IMR-90 (cell line): ENCODE data around the gene IQGAP2. TPM values are rescaled to one million over a fixed set of nuclear protein-coding genes. Genes with fewer than 3 reads are reported as not detected.

Experiments
- ATAC-seq: fragments of 200-7000 bp; cut with Tn5 transposase; 2 replicates; pipeline ENCODE4 v1.9.1; 2020; ENCODE audit warnings: low read depth, mild to moderate bottlenecking, moderate library complexity
- BruUV-seq: library from RNA; stranded (reverse); fragments of 400-500 nt; replicated peaks from 2 replicates; lab custom pipeline; 2021; lab: Mats Ljungman, UMichigan
- CTCF ChIA-PET: fragments of 300-600 bp; formaldehyde crosslinking; extraction: SDS; loops from one replicate; lab custom pipeline; 2021; ENCODE audit warnings: antibody characterized with exemption; lab: Yijun Ruan, JAX
- POLR2A ChIA-PET: fragments of 300-600 bp; sonication (Branson Sonifier 250); formaldehyde crosslinking; loops from one replicate; lab custom pipeline; 2022; ENCODE audit warnings: antibody characterized with exemption; ENCODE audit not compliant: unreplicated experiment; lab: Charles Lee
- DNase-seq: peaks from one replicate; pipeline ENCODE4 v3.0.0; 2013
- H2AFZ ChIP-seq: replicated peaks from 2 replicates; pipeline ENCODE3; 2013; ENCODE audit warnings: low read length, mild to moderate bottlenecking; ENCODE audit not compliant: poor library complexity
- H2AK5ac ChIP-seq: 2 replicates; pipeline ENCODE4 v1.6.1; 2013; ENCODE audit warnings: low read depth, low read length, inconsistent platforms
- H2AK9ac ChIP-seq: replicated peaks from 2 replicates; pipeline ENCODE3; 2013; ENCODE audit warnings: mild to moderate bottlenecking, low read depth, low read length, moderate library complexity; ENCODE audit not compliant: poor library complexity
- H2BK120ac ChIP-seq: 2 replicates; pipeline ENCODE4 v1.6.1; 2013; ENCODE audit warnings: low read depth, low read length, inconsistent platforms
- H2BK15ac ChIP-seq: 3 replicates; pipeline ENCODE4 v1.6.1; 2013; ENCODE audit warnings: low read depth, low read length, inconsistent platforms
- H2BK20ac ChIP-seq: 2 replicates; pipeline ENCODE4 v1.6.1; 2013; ENCODE audit warnings: low read depth, mild to moderate bottlenecking, inconsistent platforms, low read length, moderate library complexity
- H2BK5ac ChIP-seq: 2 replicates; pipeline ENCODE4 v1.6.1; 2013; ENCODE audit warnings: mild to moderate bottlenecking, low read depth, low read length, inconsistent platforms; ENCODE audit not compliant: poor library complexity, severe bottlenecking
- H3K14ac ChIP-seq: replicated peaks from 2 replicates; pipeline ENCODE4 v1.6.1; 2013; ENCODE audit warnings: low read depth, low read length, inconsistent platforms
- H3K18ac ChIP-seq: 2 replicates; pipeline ENCODE4 v1.6.1; 2013; ENCODE audit warnings: low read depth, low read length, control low read depth
- H3K23ac ChIP-seq: 2 replicates; pipeline ENCODE4 v1.6.1; 2013; ENCODE audit warnings: low read depth, low read length, inconsistent platforms
- H3K27ac ChIP-seq: 2 replicates; pipeline ENCODE4 v1.5.1; 2013; ENCODE audit warnings: mild to moderate bottlenecking, control low read depth, low read length; ENCODE audit not compliant: insufficient read depth
- H3K27me3 ChIP-seq: 2 replicates; pipeline ENCODE4 v1.6.1; 2013; ENCODE audit warnings: low read length; ENCODE audit not compliant: control insufficient read depth, insufficient read depth
- H3K36me3 ChIP-seq: 2 replicates; pipeline ENCODE4 v1.6.1; 2013; ENCODE audit warnings: low read length, mixed read lengths; ENCODE audit not compliant: control insufficient read depth, insufficient read depth
- H3K4ac ChIP-seq: 2 replicates; pipeline ENCODE4 v1.6.1; 2013; ENCODE audit warnings: low read depth, low read length, inconsistent platforms
- H3K4me1 ChIP-seq: 2 replicates; pipeline ENCODE4 v1.6.1; 2013; ENCODE audit warnings: low read length, mixed read lengths; ENCODE audit not compliant: control insufficient read depth, insufficient read depth
- H3K4me2 ChIP-seq: 2 replicates; pipeline ENCODE4 v1.6.1; 2013; ENCODE audit warnings: low read depth, mild to moderate bottlenecking, control low read depth, low read length, moderate library complexity
- H3K4me3 ChIP-seq: 2 replicates; pipeline ENCODE4 v1.5.1; 2013; ENCODE audit warnings: low read depth, mild to moderate bottlenecking, control low read depth, low read length, moderate library complexity; ENCODE audit not compliant: insufficient read depth
- H3K56ac ChIP-seq: 2 replicates; pipeline ENCODE4 v1.6.1; 2013; ENCODE audit warnings: low read length, inconsistent platforms; ENCODE audit not compliant: insufficient read depth; ENCODE audit errors: extremely low read depth
- H3K79me1 ChIP-seq, 2 experiments: 2 replicates each; pipeline ENCODE4 v1.6.1; 2013; ENCODE audit warnings: low read length in 2 of 2, inconsistent platforms in 1 of 2, low read depth in 1 of 2
- H3K9ac ChIP-seq: 2 replicates; pipeline ENCODE4 v1.6.1; 2013; ENCODE audit warnings: low read depth, low read length, control low read depth
- H3K9me1 ChIP-seq: 2 replicates; pipeline ENCODE4 v1.6.1; 2013; ENCODE audit warnings: low read length, inconsistent platforms; ENCODE audit not compliant: insufficient read depth
- H3K9me3 ChIP-seq: 2 replicates; pipeline ENCODE4 v1.6.1; 2013; ENCODE audit warnings: low read length; ENCODE audit not compliant: control insufficient read depth, insufficient read depth
- H4K20me1 ChIP-seq: 2 replicates; pipeline ENCODE4 v1.6.1; 2013; ENCODE audit warnings: low read length, inconsistent platforms; ENCODE audit not compliant: insufficient read depth
- H4K5ac ChIP-seq: 2 replicates; pipeline ENCODE4 v1.6.1; 2013; ENCODE audit warnings: mild to moderate bottlenecking, low read depth, low read length, control low read depth
- H4K8ac ChIP-seq, 2 experiments: 2 replicates each; pipeline ENCODE4 v1.6.1; 2013; ENCODE audit warnings: low read depth in 2 of 2, low read length in 2 of 2, control low read depth in 1 of 2, inconsistent platforms in 1 of 2
- H4K91ac ChIP-seq: 2 replicates; pipeline ENCODE4 v1.6.1; 2013; ENCODE audit warnings: low read depth, low read length, inconsistent platforms; ENCODE audit not compliant: insufficient read depth
- BHLHE40 ChIP-seq: fragments of 150-350 bp; IDR thresholded peaks from 2 replicates; pipeline ENCODE4 v1.6.1; 2016; ENCODE audit warnings: mild to moderate bottlenecking, low read depth, low read length
- CHD1 ChIP-seq: IDR thresholded peaks from 2 replicates; pipeline ENCODE4 v1.6.1; 2012; ENCODE audit warnings: low read depth, low read length, improper control_type of control experiment
- FOS ChIP-seq: fragments of 150-350 bp; IDR thresholded peaks from 2 replicates; pipeline ENCODE4 v1.6.1; 2016; ENCODE audit warnings: low read depth, low read length
- MAFK ChIP-seq: IDR thresholded peaks from 2 replicates; pipeline ENCODE4 v1.6.1; 2012; ENCODE audit warnings: low read depth, low read length, improper control_type of control experiment
- MAZ ChIP-seq: IDR thresholded peaks from 2 replicates; pipeline ENCODE4 v1.6.1; 2012; ENCODE audit warnings: low read depth, mild to moderate bottlenecking, low read length, improper control_type of control experiment, moderate library complexity, borderline replicate concordance
- MXI1 ChIP-seq: IDR thresholded peaks from 2 replicates; pipeline ENCODE4 v1.6.1; 2012; ENCODE audit warnings: low read depth, mild to moderate bottlenecking, low read length, moderate library complexity, borderline replicate concordance
- NFE2L2 ChIP-seq: fragments of 150-350 bp; IDR thresholded peaks from 2 replicates; pipeline ENCODE4 v1.6.1; 2016; ENCODE audit warnings: low read depth, mild to moderate bottlenecking, low read length
- RCOR1 ChIP-seq: IDR thresholded peaks from 2 replicates; pipeline ENCODE4 v1.6.1; 2012; ENCODE audit warnings: mild to moderate bottlenecking, low read length, improper control_type of control experiment; ENCODE audit not compliant: insufficient replicate concordance
- RFX5 ChIP-seq: IDR thresholded peaks from 2 replicates; pipeline ENCODE4 v1.8.0; 2012; ENCODE audit warnings: low read depth, mild to moderate bottlenecking, low read length, moderate library complexity
- SMC3 ChIP-seq: fragments of 150-350 bp; IDR thresholded peaks from 2 replicates; pipeline ENCODE4 v1.6.1; 2016; ENCODE audit warnings: low read depth, mild to moderate bottlenecking, antibody characterized with exemption, low read length, moderate library complexity
- WGBS, 2 experiments: methylation state at CpG; one replicate each; pipeline versions ENCODE4 v1.1.5 to v1.1.7; 2013; ENCODE audit warnings: missing lambda C conversion rate in 2 of 2; ENCODE audit not compliant: insufficient read length in 1 of 2; ENCODE audit errors: extremely low coverage in 2 of 2; 5-methylcytosine and 5-hydroxymethylcytosine counted together
- dilution Hi-C: fragments of 300-500 bp; cut with HindIII; formaldehyde crosslinking; loops from one replicate; pipeline ENCODE4 v1.14.3; 2018; ENCODE audit warnings: low sequenced_read_pairs; ENCODE audit not compliant: unreplicated experiment
- in situ Hi-C: fragments of 300-500 bp; cut with MboI; formaldehyde crosslinking; loops from 3 replicates; pipeline ENCODE4 v1.14.3; 2019; ENCODE audit warnings: low sequenced_read_pairs, inconsistent platforms, mixed read lengths
- intact Hi-C: fragments of 100-400 bp; cut with micrococcal nuclease; formaldehyde crosslinking; loops from 2 replicates; pipeline ENCODE4 v1.10.0; 2022
- polyA plus RNA-seq, 3 experiments: library from polyadenylated mRNA; depleted of rRNA; stranded (reverse); fragments of >200 nt; gene quantifications; 2 replicates each; pipeline ENCODE4 v1.2.3, GENCODE V29; 2012; ENCODE audit warnings: low replicate concordance in 1 of 3
- total RNA-seq: library from RNA; depleted of rRNA; stranded (reverse); fragments of >200 nt; gene quantifications from 2 replicates; pipeline ENCODE4 v1.2.3, GENCODE V29; 2012
- TF ChIP-seq, protein P1 (sequence below): fragments of 150-350 bp; IDR thresholded peaks from 2 replicates; pipeline ENCODE4 v1.6.1; 2017; ENCODE audit warnings: mild to moderate bottlenecking, antibody characterized with exemption, low read length, low read depth
- TF ChIP-seq, protein P2 (sequence below): conservative IDR thresholded peaks from 2 replicates; pipeline ENCODE4 v1.5.1; 2012; ENCODE audit warnings: mild to moderate bottlenecking, low read depth, low read length, improper control_type of control experiment

IQGAP2 gene
- total and polyA plus RNA-seq, 2 of the 4 experiments (the other 2 are of a cell fraction): 0.21 to 0.36 TPM

DNA sequence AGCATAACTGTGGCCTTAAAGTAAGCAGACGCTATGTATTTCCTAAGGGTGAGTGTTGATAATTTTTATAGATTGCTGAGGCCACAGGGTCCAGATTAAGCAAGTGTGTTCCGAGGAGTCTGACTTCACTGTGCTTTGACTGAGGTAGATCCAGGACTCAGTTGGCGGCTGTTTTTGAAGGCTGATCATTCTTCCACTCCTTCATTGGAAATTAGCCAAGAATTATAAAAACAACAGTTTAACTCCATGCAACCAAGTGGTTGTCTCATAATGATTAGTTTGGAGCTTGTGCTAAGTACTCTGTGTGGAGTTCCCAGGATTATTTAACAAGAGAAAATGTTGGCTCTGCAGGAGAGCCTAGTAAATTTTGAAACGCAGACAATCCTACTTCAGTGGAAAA, 19.1 kb downstream of the IQGAP2 start:
- no peak overlapping the region for H3K4me3 ChIP-seq
- H3K23ac ChIP-seq: no peak overlapping the region
- H3K56ac ChIP-seq: no peak overlapping the region
- no peak overlapping the region for H2AFZ ChIP-seq
- H3K9me3 ChIP-seq: no peaks in the 10 kb centered on the region
- H3K27me3 ChIP-seq: peaks cover 9% of the 10 kb centered on the region; the same call in 1 of the 2 replicates
- no peak overlapping the region for H4K91ac ChIP-seq
- no peaks in the 10 kb centered on the region for H3K9me1 ChIP-seq
- CTCF ChIA-PET: interaction anchor here (0.8 kb wide), 1 partner anchor 23 kb away, joined by 4 read pairs; no protein-coding TSS in a partner anchor
- H3K4me2 ChIP-seq: no peak overlapping the region
- POLR2A ChIA-PET: no interaction called here
- H2AK5ac ChIP-seq: no peak overlapping the region
- H3K4ac ChIP-seq: no peak overlapping the region
- ATAC-seq: no peak
- DNase-seq: no peak
- no peaks in the 10 kb centered on the region for H3K4me1 ChIP-seq
- H3K79me1 ChIP-seq: no peaks in the 10 kb centered on the region
- no peak overlapping the region for H3K27ac ChIP-seq
- intact Hi-C loops (no loop called here), dilution Hi-C loops (no loop called here), in situ Hi-C loops (no loop called here)
- no peak overlapping the region for H3K14ac ChIP-seq
- H2BK20ac ChIP-seq: no peak overlapping the region
- no peak overlapping the region for H2BK120ac ChIP-seq
- TF ChIP-seq SMC3: no peak
- TF ChIP-seq, protein P1, sequence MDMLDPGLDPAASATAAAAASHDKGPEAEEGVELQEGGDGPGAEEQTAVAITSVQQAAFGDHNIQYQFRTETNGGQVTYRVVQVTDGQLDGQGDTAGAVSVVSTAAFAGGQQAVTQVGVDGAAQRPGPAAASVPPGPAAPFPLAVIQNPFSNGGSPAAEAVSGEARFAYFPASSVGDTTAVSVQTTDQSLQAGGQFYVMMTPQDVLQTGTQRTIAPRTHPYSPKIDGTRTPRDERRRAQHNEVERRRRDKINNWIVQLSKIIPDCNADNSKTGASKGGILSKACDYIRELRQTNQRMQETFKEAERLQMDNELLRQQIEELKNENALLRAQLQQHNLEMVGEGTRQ: no peak
- TF ChIP-seq RFX5: no peak
- TF ChIP-seq MAFK: no peak
- no peak for TF ChIP-seq MAZ
- TF ChIP-seq RCOR1: no peak
- no peak for TF ChIP-seq NFE2L2
- no peak for TF ChIP-seq BHLHE40
- TF ChIP-seq CHD1: no peak
- no peak for TF ChIP-seq FOS
- TF ChIP-seq, protein P2, sequence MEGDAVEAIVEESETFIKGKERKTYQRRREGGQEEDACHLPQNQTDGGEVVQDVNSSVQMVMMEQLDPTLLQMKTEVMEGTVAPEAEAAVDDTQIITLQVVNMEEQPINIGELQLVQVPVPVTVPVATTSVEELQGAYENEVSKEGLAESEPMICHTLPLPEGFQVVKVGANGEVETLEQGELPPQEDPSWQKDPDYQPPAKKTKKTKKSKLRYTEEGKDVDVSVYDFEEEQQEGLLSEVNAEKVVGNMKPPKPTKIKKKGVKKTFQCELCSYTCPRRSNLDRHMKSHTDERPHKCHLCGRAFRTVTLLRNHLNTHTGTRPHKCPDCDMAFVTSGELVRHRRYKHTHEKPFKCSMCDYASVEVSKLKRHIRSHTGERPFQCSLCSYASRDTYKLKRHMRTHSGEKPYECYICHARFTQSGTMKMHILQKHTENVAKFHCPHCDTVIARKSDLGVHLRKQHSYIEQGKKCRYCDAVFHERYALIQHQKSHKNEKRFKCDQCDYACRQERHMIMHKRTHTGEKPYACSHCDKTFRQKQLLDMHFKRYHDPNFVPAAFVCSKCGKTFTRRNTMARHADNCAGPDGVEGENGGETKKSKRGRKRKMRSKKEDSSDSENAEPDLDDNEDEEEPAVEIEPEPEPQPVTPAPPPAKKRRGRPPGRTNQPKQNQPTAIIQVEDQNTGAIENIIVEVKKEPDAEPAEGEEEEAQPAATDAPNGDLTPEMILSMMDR: no peak
- TF ChIP-seq MXI1: no peak
- no peak overlapping the region for H4K5ac ChIP-seq
- no peak overlapping the region for H2BK5ac ChIP-seq
- no peak overlapping the region for H4K8ac ChIP-seq
- no peak overlapping the region for H2AK9ac ChIP-seq
- no peak overlapping the region for H2BK15ac ChIP-seq
- no peaks in the 10 kb centered on the region for H4K20me1 ChIP-seq
- no peak overlapping the region for H3K9ac ChIP-seq
- no peak overlapping the region for H3K18ac ChIP-seq
- no peaks in the 10 kb centered on the region for H3K36me3 ChIP-seq
- 0% methylated on average over 1 of the region's 4 CpGs; no CpG with 5 or more reads in 1 of the 2 experiments for WGBS, 2 experiments
- BruUV-seq: no TSS peak
